GM12878 (cell line): ENCODE measurements around the gene PCDHB7. TPM values are rescaled to one million over a fixed set of nuclear protein-coding genes. Genes with fewer than 3 reads are reported as not detected.

Experiments used
- ATAC-seq: fragments of 200-7000 bp; cut with Tn5 transposase; 3 replicates; pipeline ENCODE4 v1.9.1; 2020; ENCODE audit warnings: mild to moderate bottlenecking, moderate library complexity
- BruUV-seq: library from RNA; stranded (reverse); fragments of 400-500 nt; replicated peaks from 2 replicates; lab custom pipeline; 2021; lab: Mats Ljungman, UMichigan
- CTCF ChIA-PET: fragments of 300-600 bp; sonication (Branson Sonifier 250); formaldehyde crosslinking; extraction: SDS; loops from one replicate; lab custom pipeline; 2021; ENCODE audit warnings: inconsistent platforms; lab: Yijun Ruan, JAX
- POLR2A ChIA-PET: fragments of 350-600 bp; formaldehyde crosslinking; extraction: SDS; loops from one replicate; lab custom pipeline; 2021; ENCODE audit warnings: inconsistent platforms; lab: Charles Lee
- RAD21 ChIA-PET: fragments of 300-600 bp; sonication (Branson Sonifier 250); formaldehyde crosslinking; loops from one replicate; lab custom pipeline; 2023; ENCODE audit warnings: antibody characterized with exemption; ENCODE audit not compliant: unreplicated experiment; lab: Charles Lee
- SMC1A ChIA-PET: fragments of 300-600 bp; sonication (Branson Sonifier 250); formaldehyde crosslinking; loops from one replicate; lab custom pipeline; 2023; ENCODE audit not compliant: unreplicated experiment, uncharacterized antibody; lab: Charles Lee
- DNase-seq: peaks from one replicate; pipeline ENCODE4 v3.0.0-alpha.2; 2011; ENCODE audit warnings: low read depth, low spot score
- FAIRE-seq: peaks from 3 replicates; lab custom pipeline; 2011; peaks lifted over from hg19 to GRCh38; lab: Jason Lieb, UNC
- H2AFZ ChIP-seq: 2 replicates; pipeline ENCODE4 v1.6.0; 2011; ENCODE audit warnings: low read depth, low read length, control low read depth; ENCODE audit not compliant: control insufficient read depth
- H3K27ac ChIP-seq: 2 replicates; pipeline ENCODE4 v1.5.1; 2011; ENCODE audit warnings: control low read depth; ENCODE audit not compliant: control insufficient read depth, insufficient read depth
- H3K27me3 ChIP-seq, 2 experiments: replicated peaks in 1 of 2; 2 replicates each; pipeline versions ENCODE4 v1.6.0 to v1.6.1; 2011; ENCODE audit warnings: low read length in 1 of 2; ENCODE audit not compliant: control insufficient read depth in 2 of 2, insufficient read depth in 2 of 2
- H3K36me3 ChIP-seq, 2 experiments: 2 replicates each; pipeline ENCODE4 v1.5.1; 2011; ENCODE audit warnings: low read length in 1 of 2; ENCODE audit not compliant: control insufficient read depth in 2 of 2, insufficient read depth in 2 of 2
- H3K4me1 ChIP-seq: 2 replicates; pipeline ENCODE4 v1.6.1; 2011; ENCODE audit warnings: mild to moderate bottlenecking, low read length, moderate library complexity, mixed read lengths; ENCODE audit not compliant: control insufficient read depth, insufficient read depth
- H3K4me2 ChIP-seq: 2 replicates; pipeline ENCODE4 v1.6.0; 2011; ENCODE audit warnings: control low read depth; ENCODE audit not compliant: control insufficient read depth, insufficient read depth
- H3K4me3 ChIP-seq: fragments of 200-600 bp; sonication (generic); 2 replicates; pipeline ENCODE4 v1.5.1; 2016
- H3K79me2 ChIP-seq: 2 replicates; pipeline ENCODE4 v1.6.0; 2011; ENCODE audit warnings: low read length; ENCODE audit not compliant: control insufficient read depth, insufficient read depth
- H3K9ac ChIP-seq: 2 replicates; pipeline ENCODE4 v1.8.0; 2011; ENCODE audit warnings: low read length, control low read depth, mixed read lengths; ENCODE audit not compliant: control insufficient read depth, insufficient read depth
- H3K9me3 ChIP-seq: replicated peaks from 3 replicates; pipeline ENCODE4 v1.5.1; 2011; ENCODE audit warnings: mild to moderate bottlenecking, low read length; ENCODE audit not compliant: control insufficient read depth, insufficient read depth
- H4K20me1 ChIP-seq: 2 replicates; pipeline ENCODE4 v1.6.0; 2011; ENCODE audit not compliant: control insufficient read depth, insufficient read depth
- EZH2 ChIP-seq: IDR thresholded peaks from 2 replicates; pipeline ENCODE4 v1.6.1; 2012; ENCODE audit warnings: low read depth, mild to moderate bottlenecking, control low read depth, inconsistent platforms, low read length, borderline replicate concordance; ENCODE audit not compliant: control insufficient read depth
- IKZF2 ChIP-seq, 2 experiments: fragments of 450-650 bp; IDR thresholded peaks; 2 replicates each; pipeline ENCODE4 v1.6.1; 2017; ENCODE audit warnings: mild to moderate bottlenecking in 2 of 2, moderate library complexity in 2 of 2
- JUND ChIP-seq: IDR thresholded peaks from 2 replicates; pipeline ENCODE4 v1.6.1; 2012; ENCODE audit warnings: low read depth, mild to moderate bottlenecking, low read length, improper control_type of control experiment, moderate library complexity
- KLF5 ChIP-seq: fragments of 450-650 bp; IDR thresholded peaks from 2 replicates; pipeline ENCODE4 v1.6.1; 2014; ENCODE audit warnings: mild to moderate bottlenecking; ENCODE audit not compliant: partially characterized antibody
- LARP7 ChIP-seq: fragments of 450-650 bp; IDR thresholded peaks from 2 replicates; pipeline ENCODE4 v1.6.1; 2017; ENCODE audit warnings: mild to moderate bottlenecking
- MEF2A ChIP-seq: IDR thresholded peaks from 2 replicates; pipeline ENCODE4 v1.6.1; 2011; ENCODE audit warnings: low read depth, mild to moderate bottlenecking, low read length, moderate library complexity; ENCODE audit not compliant: insufficient read depth
- MXI1 ChIP-seq: fragments of 150-350 bp; IDR thresholded peaks from 2 replicates; pipeline ENCODE4 v1.6.1; 2011; ENCODE audit warnings: low read depth, mild to moderate bottlenecking, inconsistent platforms, low read length, improper control_type of control experiment
- NFIC ChIP-seq: IDR thresholded peaks from 2 replicates; pipeline ENCODE4 v1.6.1; 2012; ENCODE audit warnings: low read depth, mild to moderate bottlenecking, inconsistent platforms, low read length, moderate library complexity
- NFYB ChIP-seq: IDR thresholded peaks from 2 replicates; pipeline ENCODE4 v1.6.1; 2011; ENCODE audit warnings: low read depth, mild to moderate bottlenecking, low read length, improper control_type of control experiment, moderate library complexity; ENCODE audit not compliant: insufficient read depth
- POU2F2 ChIP-seq: IDR thresholded peaks from 3 replicates; pipeline ENCODE4 v1.6.1; 2011; ENCODE audit warnings: low read depth, mild to moderate bottlenecking, low read length, borderline replicate concordance
- SIN3A ChIP-seq: IDR thresholded peaks from 2 replicates; pipeline ENCODE4 v1.6.1; 2012; ENCODE audit warnings: low read depth, low read length, improper control_type of control experiment
- SMARCA5 ChIP-seq: fragments of 450-650 bp; IDR thresholded peaks from 2 replicates; pipeline ENCODE4 v1.6.1; 2017; ENCODE audit warnings: mild to moderate bottlenecking
- SRF ChIP-seq, 2 experiments: IDR thresholded peaks; 2 replicates each; pipeline ENCODE4 v1.6.1; 2011; ENCODE audit warnings: low read depth in 2 of 2, low read length in 2 of 2, mild to moderate bottlenecking in 1 of 2, moderate library complexity in 1 of 2
- STAT1 ChIP-seq: fragments of 450-650 bp; conservative IDR thresholded peaks from 2 replicates; pipeline ENCODE4 v1.6.1; 2014; ENCODE audit warnings: antibody characterized with exemption, mild to moderate bottlenecking
- TCF12 ChIP-seq: IDR thresholded peaks from 2 replicates; pipeline ENCODE4 v1.6.1; 2011; ENCODE audit warnings: low read depth, mild to moderate bottlenecking, low read length
- YY1 ChIP-seq: IDR thresholded peaks from 2 replicates; pipeline ENCODE4 v1.6.1; 2011; ENCODE audit warnings: low read depth, mild to moderate bottlenecking, low read length
- WGBS: methylation state at CpG from one replicate; pipeline ENCODE4 v1.1.6; 2016; ENCODE audit warnings: low lambda C conversion rate; ENCODE audit not compliant: insufficient replicate concordance, insufficient coverage; ENCODE audit errors: missing lambda C conversion rate; 5-methylcytosine and 5-hydroxymethylcytosine counted together
- in situ Hi-C: fragments of 300-500 bp; cut with MboI; formaldehyde crosslinking; loops from 9 replicates; pipeline ENCODE4 v1.14.3; 2018; ENCODE audit warnings: mixed read lengths
- intact Hi-C: fragments of 100-400 bp; cut with micrococcal nuclease; formaldehyde crosslinking; loops from one replicate; pipeline ENCODE4 v1.14.2; 2022; ENCODE audit not compliant: unreplicated experiment
- polyA plus RNA-seq, 11 experiments: library from polyadenylated mRNA; depleted of rRNA in 4 of 11; unstranded in 6 of 11; stranded (reverse) in 5 of 11; fragments of >200 nt; fragmentation: Nextera tagmentation in 4 of 11; fragmentation: Illumina TruSeq in 1 of 11; extraction: Ambion mirVana in 4 of 11; extraction: Trizol in 1 of 11; gene quantifications; 1 replicate in 1 of 11; 2 replicates in 10 of 11; pipeline versions ENCODE4 v1.2.1 to v1.2.3, GENCODE V29; 2011 to 2016; ENCODE audit warnings: inconsistent platforms in 2 of 11, missing spikeins in 2 of 11, low read depth in 1 of 11
- total RNA-seq, 4 experiments: library from RNA; depleted of rRNA in 3 of 4; stranded (reverse); fragments of >200 nt in 3 of 4; fragmentation: Illumina TruSeq in 1 of 4; extraction: Trizol in 1 of 4; gene quantifications; 2 replicates each; pipeline versions ENCODE4 v1.2.1 to v1.2.3, GENCODE V29; 2013 to 2021

The PCDHB7 gene
- total and polyA plus RNA-seq, 10 of the 15 experiments (the other 5 are each of a cell fraction or from before 2014, with no cell fraction given): not detected

DNA sequence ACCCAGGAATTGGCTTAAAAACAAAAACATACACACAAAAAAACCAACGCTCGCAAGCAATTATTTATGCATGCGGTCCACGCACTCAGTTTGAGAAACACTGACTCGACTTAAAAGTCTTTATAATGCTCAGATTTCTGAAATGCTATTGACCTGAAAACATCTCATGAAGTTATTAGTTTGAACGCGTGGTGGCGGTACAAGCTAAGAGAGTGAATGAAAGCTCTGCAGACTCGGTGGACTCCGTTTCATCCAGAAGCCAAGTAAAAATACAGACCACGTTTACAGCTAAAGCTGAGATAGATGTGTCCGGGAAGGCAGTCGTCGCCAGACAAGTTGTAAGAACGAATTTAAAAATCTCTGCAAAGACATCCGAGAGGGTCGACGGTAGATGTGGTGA, 22.6 kb upstream of the PCDHB7 start, which contains the start of gene PCDHB6:
TSS of gene PCDHB6 (plus strand) at position 246 of the 400 bp plus-strand sequence. CDS start 201 bp downstream, outside the sequence.
- no peaks in the 10 kb centered on the region for H3K4me1 ChIP-seq
- CTCF ChIA-PET: interaction anchor here (0.6 to 1.7 kb wide), 2 partner anchors 149 to 414 kb away, joined by 4 read pairs; no protein-coding TSS in a partner anchor
- RAD21 ChIA-PET: no interaction called here
- intact Hi-C loops (no loop called here), in situ Hi-C loops (no loop called here)
- WGBS: 29% methylated on average over 18 of the region's 18 CpGs
- TF ChIP-seq STAT1: no peak
- no peak for TF ChIP-seq EZH2
- TF ChIP-seq NFIC: no peak
- TF ChIP-seq TCF12: no peak
- TF ChIP-seq SMARCA5: no peak
- TF ChIP-seq YY1: no peak
- no peak for TF ChIP-seq SIN3A
- TF ChIP-seq JUND: no peak
- TF ChIP-seq NFYB: no peak
- TF ChIP-seq POU2F2: no peak
- no peak for TF ChIP-seq MEF2A
- no peak for TF ChIP-seq IKZF2 (IDR thresholded peaks at IDR 0.05)
- no peak for TF ChIP-seq LARP7
- TF ChIP-seq SRF (IDR thresholded peaks at IDR 0.05; ENCODE audit: low read depth in 2 of 2, low read length in 2 of 2): no peak
- TF ChIP-seq MXI1: no peak
- TF ChIP-seq KLF5: no peak
- H3K36me3 ChIP-seq: no peaks in the 10 kb centered on the region
- no peak within 1 kb of the TSS for H3K4me3 ChIP-seq
- H3K4me2 ChIP-seq: no peak within 1 kb of the TSS
- no peaks in the 10 kb centered on the region for H3K79me2 ChIP-seq
- no TSS peak for BruUV-seq
- DNase-seq: no peak
- no peak within 1 kb of the TSS for H2AFZ ChIP-seq
- ATAC-seq: no peak; the same call in 2 of the 3 replicates
- no peak within 1 kb of the TSS for H3K9ac ChIP-seq
- SMC1A ChIA-PET: no interaction called here
- no peaks in the 10 kb centered on the region; the same call in 1 of the 3 replicates for H3K9me3 ChIP-seq
- H3K27ac ChIP-seq: no peak within 1 kb of the TSS
- no peaks in the 10 kb centered on the region for H4K20me1 ChIP-seq
- POLR2A ChIA-PET: no interaction called here
- FAIRE-seq: no peak
- no peaks in the 10 kb centered on the region for H3K27me3 ChIP-seq
